Measurements from ENCODE around the gene PLAAT4.

- TF ChIP-seq CTCF (IDR thresholded peaks at IDR 0.05) (no peak), POLR2AphosphoS5 (IDR thresholded peaks at IDR 0.05) (no peak)
Measured at GRCh38 chr11:63521896-63522295, 14.7 kb upstream of the PLAAT4 start.

All from stomach (tissue), 4 donors.